ENCODE data around the gene CD48.
"Not testable (repeated sequence)": the region's sequence is repeated elsewhere in the genome, so short reads cannot be mapped to it uniquely, and the experiment has no call there.

CD48 gene

GRCh38 chr1:160741612-160742348 is 30.2 kb upstream of the CD48 start:
- DNase-seq (ENCODE audit: low read depth, low spot score), result no peak

GRCh38 chr1:160741092-160741501 is 29.5 kb upstream of the CD48 start:
- no peak for DNase-seq (ENCODE audit: low read depth, low spot score)

DNA sequence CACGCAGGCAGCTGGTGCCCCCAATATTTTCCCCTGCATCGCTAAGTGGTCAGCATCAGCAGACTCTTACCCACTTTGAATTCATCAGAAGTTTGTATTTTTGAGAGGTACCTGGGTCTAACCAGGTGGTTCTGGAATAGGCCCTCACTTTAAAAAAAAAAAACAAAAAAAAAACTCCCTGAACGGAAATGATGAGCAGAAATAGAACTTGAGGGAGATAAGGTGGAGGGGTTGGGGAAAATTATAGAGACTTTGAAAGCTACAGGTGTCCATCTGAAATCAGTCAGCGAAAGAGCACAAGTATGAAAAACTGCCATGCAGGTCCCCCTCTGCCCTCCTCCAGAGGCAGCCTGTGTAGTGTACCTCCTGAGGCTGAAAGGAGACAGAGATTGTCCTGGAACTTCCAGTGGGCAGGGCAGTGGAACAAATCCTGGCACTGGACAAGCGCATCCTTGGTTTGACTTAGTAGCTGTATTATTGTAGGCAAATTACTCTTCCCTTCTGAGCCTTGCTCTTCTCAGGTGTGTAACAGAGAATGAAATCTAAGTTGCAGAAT is 28.6 kb upstream of the CD48 start:
- DNase-seq (ENCODE audit: low read depth, low spot score), result no peak

DNA sequence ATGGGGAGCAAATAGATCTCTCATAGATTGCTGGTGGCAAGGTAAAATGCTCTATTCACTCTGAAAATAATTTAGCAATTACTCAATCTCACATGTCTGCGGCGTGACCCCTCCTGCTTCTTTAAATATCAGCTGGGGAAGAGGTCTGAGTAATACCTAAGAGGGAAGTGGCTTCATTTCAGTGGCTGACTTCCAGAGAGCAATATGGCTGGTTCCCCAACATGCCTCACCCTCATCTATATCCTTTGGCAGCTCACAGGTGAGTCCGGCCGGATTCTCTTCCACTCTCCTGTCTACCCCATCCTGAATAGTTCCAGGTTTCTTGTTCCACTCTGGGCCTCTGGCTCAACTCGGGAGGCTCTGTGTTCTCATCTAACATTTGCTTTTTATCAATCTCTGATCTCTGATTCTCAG is 27.5 kb upstream of the CD48 start, which contains the start of gene SLAMF7:
SLAMF7 (plus strand) TSS at position 150 of the 414 bp plus-strand sequence; CDS start at position 205, 55 bp downstream.
- no peak for DNase-seq (ENCODE audit: low read depth, low spot score)

DNA sequence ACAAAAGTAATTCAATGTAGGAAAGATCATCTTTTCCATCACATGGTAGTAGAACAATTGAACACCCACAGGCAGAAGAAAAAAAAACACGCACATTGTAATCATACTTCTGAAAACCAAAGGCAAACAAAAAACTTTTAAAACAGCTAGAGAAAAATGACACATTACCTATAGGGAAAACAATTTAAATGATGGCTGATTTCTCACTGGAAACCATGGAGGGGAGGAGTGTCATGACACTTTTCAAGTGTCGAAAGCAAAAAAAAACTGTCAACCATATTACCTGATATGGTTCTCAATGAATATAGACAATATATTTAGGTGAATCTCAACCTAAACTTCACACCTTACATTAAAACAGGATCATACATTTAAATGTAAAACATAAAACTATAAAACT is 26.6 kb upstream of the CD48 start:
- no peak for DNase-seq (ENCODE audit: low read depth, low spot score)

DNA sequence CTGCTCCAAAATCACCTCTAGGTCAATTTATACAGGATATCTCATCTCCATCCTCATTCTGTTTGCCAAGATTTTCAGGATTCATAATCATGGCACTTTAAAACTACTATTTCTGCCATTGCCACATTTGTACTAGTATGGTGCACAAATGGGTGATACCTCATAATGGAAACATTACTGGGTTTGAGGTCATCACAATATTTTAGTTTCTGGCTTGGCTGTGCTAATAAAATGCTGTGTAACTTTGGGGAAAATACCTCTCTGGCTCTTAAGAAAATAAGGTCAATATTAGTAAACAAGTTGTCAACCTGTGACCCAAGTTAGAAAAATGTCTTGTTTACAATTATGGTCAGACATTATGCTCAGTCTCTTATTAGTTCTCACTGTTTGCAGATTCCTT is 22.7 kb upstream of the CD48 start:
- DNase-seq (ENCODE audit: low read depth, low spot score), result no peak

GRCh38 chr1:160733898-160734297 is 22.3 kb upstream of the CD48 start:
- DNase-seq (ENCODE audit: low read depth, low spot score), result no peak

- no peak for DNase-seq (ENCODE audit: low read depth, low spot score)
Measured at GRCh38 chr1:160731990-160732389, 20.4 kb upstream of the CD48 start.

DNA sequence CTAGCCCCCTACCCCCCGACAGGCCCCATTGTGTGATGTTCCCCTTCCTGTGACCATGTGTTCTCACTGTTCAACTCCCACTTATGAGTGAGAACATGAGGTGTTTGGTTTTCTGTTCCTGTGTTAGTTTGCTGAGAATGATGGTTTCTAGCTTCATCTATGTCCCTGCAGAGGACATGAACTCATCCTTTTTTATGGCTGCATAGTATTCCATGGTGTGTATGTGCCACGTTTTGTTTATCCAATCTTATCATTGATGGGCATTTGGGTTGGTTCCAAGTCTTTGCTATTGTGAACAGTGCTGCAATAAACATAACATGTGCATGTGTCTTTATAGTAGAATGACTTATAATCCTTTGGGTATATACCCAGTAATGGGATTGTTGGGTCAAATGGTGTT is 19.9 kb upstream of the CD48 start:
- DNase-seq (ENCODE audit: low read depth, low spot score), result not testable (repeated sequence)

- DNase-seq (ENCODE audit: low read depth, low spot score), result no peak
Measured at GRCh38 chr1:160727316-160727640, 15.7 kb upstream of the CD48 start.

- DNase-seq (ENCODE audit: low read depth, low spot score), result peak; percentile 58
Measured at GRCh38 chr1:160726498-160727315, 15.1 kb upstream of the CD48 start.

DNA sequence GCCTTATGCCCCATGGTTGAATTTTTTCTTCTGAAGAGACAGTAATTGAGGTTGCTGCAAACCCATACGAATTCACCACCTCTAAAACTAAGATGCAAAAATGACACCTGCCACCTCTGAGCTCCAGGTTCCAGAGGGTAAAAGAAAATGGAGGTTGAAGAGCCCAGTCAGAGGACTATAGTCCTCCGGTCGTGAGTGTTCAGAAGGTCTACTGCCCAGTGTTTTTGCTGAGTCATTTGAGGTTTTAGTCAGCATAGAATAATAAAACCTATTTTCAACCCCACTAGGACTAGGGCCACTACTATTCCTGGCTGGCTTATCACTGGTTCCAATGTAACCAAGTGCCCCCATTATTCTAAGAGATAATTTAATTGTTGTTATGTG is 14.5 kb upstream of the CD48 start:
- DNase-seq (ENCODE audit: low read depth, low spot score), result no peak

DNA sequence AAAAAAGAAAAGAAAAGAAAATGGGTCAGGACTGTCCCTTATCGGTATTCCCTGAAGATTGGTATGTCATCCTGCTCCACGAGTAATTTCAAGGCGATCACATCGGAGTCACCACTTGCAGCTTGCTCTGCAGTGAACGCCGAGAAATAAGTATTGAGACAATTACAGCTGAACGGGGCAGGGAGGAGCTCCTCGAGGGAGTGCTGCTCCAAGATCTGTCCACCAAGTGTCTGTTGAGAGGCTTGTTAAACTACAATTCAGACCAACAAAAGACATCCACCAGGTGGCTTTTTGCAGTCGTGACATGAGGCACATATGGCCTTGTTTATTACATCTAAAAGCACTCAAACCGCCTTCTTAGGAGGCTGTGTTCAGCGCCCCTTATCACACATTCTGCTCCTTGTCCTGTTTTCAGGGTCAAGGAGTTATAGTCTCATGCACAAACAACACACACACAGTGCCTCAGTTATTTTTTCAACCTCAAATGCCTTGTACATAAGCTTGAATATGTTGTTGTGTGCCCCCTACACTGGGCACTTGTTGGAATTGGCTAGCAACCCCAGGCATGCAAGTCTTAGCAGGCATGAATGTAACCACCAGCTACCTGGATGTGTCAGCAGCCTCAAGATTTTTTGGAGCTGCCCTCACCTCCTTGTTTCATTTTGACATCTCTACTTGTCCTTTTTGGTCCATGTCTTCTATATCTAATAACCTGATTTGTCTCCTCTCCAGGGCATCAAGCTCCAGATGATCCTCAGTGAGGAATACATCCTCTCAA is 13.0 kb upstream of the CD48 start:
- DNase-seq (ENCODE audit: low read depth, low spot score), result no peak

GRCh38 chr1:160723332-160723731 is 11.7 kb upstream of the CD48 start:
- no peak for DNase-seq (ENCODE audit: low read depth, low spot score)

DNA sequence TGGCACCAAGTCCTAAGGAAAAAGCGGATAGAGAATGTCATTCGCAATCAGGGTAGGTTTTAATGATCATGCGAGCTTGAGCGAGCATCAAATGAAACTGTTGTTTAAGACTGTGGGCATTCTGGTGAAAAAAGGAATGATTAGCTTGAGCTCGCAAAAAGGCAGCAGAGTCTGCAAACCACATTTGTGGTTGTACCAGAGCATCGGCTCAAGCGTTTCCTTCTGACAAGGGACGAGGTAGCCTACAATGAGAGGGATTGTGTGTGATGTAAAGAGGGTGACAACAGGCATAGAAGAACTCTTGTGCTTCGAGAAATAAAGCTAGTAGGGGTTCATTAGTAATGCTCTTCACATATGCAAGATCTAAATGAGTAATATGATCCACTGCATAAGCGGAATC is 11.1 kb upstream of the CD48 start:
- DNase-seq (ENCODE audit: low read depth, low spot score), result peak; percentile 3

- no peak for DNase-seq (ENCODE audit: low read depth, low spot score)
Measured at GRCh38 chr1:160721473-160721872, 9.9 kb upstream of the CD48 start.

- no peak for DNase-seq (ENCODE audit: low read depth, low spot score)
Measured at GRCh38 chr1:160720356-160721085, 8.9 kb upstream of the CD48 start.

GRCh38 chr1:160718210-160718609 is 6.6 kb upstream of the CD48 start:
- no peak for DNase-seq (ENCODE audit: low read depth, low spot score)

- no peak for DNase-seq (ENCODE audit: low read depth, low spot score)
Measured at GRCh38 chr1:160717306-160717705, 5.7 kb upstream of the CD48 start.

DNA sequence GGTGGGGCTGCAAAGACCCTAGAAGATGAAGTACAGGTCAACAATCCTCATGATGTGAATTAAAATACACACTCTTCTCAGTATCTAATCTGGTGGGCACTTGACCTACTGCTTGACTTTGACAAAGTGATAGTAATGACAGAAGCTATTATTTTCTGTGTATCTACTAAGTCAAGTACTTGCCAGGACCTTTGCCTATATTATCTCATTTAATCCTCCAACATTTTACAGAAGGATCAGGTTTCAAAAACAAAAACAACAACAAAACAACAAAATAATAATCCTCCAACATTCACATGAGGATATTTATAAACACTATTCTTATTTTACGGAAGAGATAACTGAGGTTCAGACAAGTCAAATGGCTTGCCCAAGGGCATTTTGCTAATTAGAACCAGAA is 4.4 kb upstream of the CD48 start:
- DNase-seq (ENCODE audit: low read depth, low spot score), result no peak

- DNase-seq (ENCODE audit: low read depth, low spot score), result not testable (repeated sequence)
Measured at GRCh38 chr1:160714034-160714648, 2.5 kb upstream of the CD48 start.
